Parathyroid adenoma (tissue), 2 donors: ENCODE results near the gene CHST3.

Experiments
- H2AFZ ChIP-seq: fragments of 300-600 bp; sonication (generic); one replicate; pipeline ENCODE4 v1.7.0; 2017; ENCODE audit warnings: antibody characterized with exemption, mild to moderate bottlenecking
- H3K27ac ChIP-seq: fragments of 300-600 bp; sonication (generic); one replicate; pipeline ENCODE4 v1.7.0; 2017
- H3K27me3 ChIP-seq: fragments of 300-600 bp; sonication (generic); one replicate; pipeline ENCODE4 v1.7.0; 2017; ENCODE audit warnings: low read length; ENCODE audit not compliant: control insufficient read depth, insufficient read depth
- H3K36me3 ChIP-seq: fragments of 300-600 bp; sonication (generic); one replicate; pipeline ENCODE4 v1.7.0; 2017; ENCODE audit warnings: low read length; ENCODE audit not compliant: control insufficient read depth, insufficient read depth
- H3K4me1 ChIP-seq: fragments of 300-600 bp; sonication (generic); one replicate; pipeline ENCODE4 v1.7.0; 2017; ENCODE audit warnings: control low read depth
- H3K4me2 ChIP-seq: fragments of 300-600 bp; sonication (generic); one replicate; pipeline ENCODE4 v1.7.0; 2017; ENCODE audit warnings: low read length
- H3K4me3 ChIP-seq: fragments of 300-600 bp; sonication (generic); one replicate; pipeline ENCODE4 v1.7.0; 2017; ENCODE audit warnings: low read depth, low read length
- H3K79me2 ChIP-seq: fragments of 300-600 bp; sonication (generic); one replicate; pipeline ENCODE4 v1.7.0; 2017; ENCODE audit warnings: control low read depth
- H3K9ac ChIP-seq: fragments of 300-600 bp; sonication (generic); one replicate; pipeline ENCODE4 v1.7.0; 2017; ENCODE audit warnings: mild to moderate bottlenecking
- H3K9me3 ChIP-seq: fragments of 300-600 bp; sonication (generic); one replicate; pipeline ENCODE4 v1.7.0; 2017; ENCODE audit warnings: low read length; ENCODE audit not compliant: control insufficient read depth
- TF ChIP-seq, protein P1 (sequence below): fragments of 300-600 bp; sonication (generic); IDR thresholded peaks from one replicate; pipeline ENCODE4 v1.7.0; 2017; ENCODE audit warnings: antibody characterized with exemption, mild to moderate bottlenecking
- donor health status: primary hyperparathyroidism.

Gene CHST3

DNA sequence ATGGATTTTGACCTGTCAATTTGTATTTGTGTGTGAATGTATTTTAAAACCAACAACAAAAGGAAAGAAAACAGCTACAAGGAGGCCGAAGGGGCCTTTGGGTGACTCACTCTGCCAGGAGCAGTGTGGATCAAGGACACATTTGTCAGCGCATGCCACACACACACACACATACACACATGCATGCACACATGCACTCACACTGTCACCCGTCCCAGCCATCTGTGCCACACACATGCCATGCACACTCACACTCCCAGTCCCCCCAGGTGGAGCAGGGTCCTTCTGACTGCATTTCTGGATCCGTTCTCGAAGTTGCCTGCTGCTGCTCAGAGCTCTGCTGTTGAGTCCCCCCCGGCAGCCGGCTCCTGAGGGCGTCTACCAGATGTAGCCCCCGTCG lies 98.2 kb downstream of the CHST3 start:
- Histone ChIP-seq H3K4me1 (no peaks in the 10 kb centered on the region), H3K27ac (no peak overlapping the region), H3K79me2 (no peaks in the 10 kb centered on the region), H3K9me3 (no peaks in the 10 kb centered on the region), H3K9ac (no peak overlapping the region), H3K4me3 (no peak overlapping the region), H3K36me3 (no peaks in the 10 kb centered on the region), H3K27me3 (no peaks in the 10 kb centered on the region), H2AFZ (no peak overlapping the region), H3K4me2 (no peak overlapping the region)
- TF ChIP-seq, protein P1, sequence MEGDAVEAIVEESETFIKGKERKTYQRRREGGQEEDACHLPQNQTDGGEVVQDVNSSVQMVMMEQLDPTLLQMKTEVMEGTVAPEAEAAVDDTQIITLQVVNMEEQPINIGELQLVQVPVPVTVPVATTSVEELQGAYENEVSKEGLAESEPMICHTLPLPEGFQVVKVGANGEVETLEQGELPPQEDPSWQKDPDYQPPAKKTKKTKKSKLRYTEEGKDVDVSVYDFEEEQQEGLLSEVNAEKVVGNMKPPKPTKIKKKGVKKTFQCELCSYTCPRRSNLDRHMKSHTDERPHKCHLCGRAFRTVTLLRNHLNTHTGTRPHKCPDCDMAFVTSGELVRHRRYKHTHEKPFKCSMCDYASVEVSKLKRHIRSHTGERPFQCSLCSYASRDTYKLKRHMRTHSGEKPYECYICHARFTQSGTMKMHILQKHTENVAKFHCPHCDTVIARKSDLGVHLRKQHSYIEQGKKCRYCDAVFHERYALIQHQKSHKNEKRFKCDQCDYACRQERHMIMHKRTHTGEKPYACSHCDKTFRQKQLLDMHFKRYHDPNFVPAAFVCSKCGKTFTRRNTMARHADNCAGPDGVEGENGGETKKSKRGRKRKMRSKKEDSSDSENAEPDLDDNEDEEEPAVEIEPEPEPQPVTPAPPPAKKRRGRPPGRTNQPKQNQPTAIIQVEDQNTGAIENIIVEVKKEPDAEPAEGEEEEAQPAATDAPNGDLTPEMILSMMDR: no peak
